ENCODE measurements around the gene CKAP2L.

The CKAP2L gene

GRCh38 chr2:112764071-112765044, at the start of gene CKAP2L:
CKAP2L (minus strand) TSS chr2:112764609; CDS start chr2:112764598, 11 bp downstream.
- peak; percentile 99 for DNase-seq

GRCh38 chr2:112813280-112813966, 49.0 kb upstream of the CKAP2L start:
- DNase-seq: no peak

DNA sequence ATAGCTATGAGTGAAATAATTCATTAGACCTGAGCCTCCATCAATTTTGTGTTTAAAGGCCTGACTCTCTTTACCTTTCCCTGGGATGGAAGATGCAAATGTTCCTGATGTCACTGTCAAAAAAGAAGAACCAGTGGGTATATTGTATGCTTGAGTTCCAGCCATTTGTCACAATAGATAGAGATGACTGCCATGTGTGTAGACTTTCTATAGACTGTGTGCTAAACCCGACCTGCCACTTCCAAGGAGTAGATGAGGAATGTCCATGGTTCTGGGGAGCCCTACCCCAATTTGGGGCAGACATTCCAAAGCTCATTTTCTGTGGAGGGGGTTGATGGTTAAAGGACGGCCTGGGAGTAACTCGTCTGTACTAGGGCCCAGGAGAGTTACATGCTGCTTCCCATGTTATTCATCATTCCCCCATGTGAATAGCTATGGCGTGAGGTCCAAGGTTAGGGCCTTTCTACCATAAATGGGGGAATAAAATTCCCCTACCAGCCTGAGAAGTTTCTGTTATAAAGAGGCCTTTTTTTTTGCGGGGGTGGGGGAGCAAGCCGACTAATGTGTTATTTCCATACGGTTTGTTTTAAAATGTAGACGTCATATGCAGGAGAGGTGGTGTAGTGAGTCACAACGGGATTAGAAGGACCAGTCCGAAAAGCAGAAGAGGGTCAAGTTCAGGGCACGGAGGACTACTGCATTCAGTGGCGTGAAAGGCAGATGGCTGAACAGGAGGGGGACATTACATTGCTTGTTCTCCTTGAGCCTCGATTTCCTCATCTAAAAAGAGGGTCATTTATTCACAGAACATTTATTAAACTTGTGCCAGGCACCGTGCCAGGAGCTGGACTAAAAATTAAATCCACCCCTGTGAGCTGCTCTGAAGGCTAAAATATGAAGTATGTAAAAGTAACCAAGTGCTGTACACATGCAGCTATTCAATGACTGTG, 48.2 kb upstream of the CKAP2L start:
- no peak for DNase-seq

- no peak for DNase-seq
These were observed 47.5 kb upstream of the CKAP2L start for GRCh38 chr2:112811841-112812306.

DNA sequence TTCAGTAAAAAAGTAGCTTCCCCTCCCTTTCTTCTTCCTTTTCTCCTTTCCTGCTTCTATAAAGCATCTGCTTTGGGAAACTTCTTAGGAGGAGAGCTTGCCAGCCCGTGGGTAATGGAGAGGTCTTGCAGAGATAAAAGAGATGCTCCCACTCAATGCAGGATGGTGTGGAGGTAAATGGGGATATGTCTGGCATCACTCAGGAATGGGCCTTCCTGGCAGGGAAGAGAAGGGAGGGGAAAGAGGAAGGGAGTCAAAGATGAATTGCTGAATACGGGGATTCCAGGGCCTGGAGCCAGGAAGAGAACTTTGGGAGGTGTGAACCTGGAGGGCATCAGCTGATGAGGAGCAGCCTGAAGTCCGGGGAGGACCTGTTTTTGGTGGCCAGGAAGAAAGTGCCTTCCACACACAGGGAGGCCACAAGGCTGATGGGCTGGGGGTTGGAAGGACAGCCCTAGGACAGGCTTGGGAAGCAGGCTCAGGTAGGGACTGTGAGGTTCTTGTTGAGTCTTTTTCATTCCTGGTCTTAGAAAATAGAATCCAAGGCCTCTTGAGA, 46.9 kb upstream of the CKAP2L start:
- DNase-seq: no peak

GRCh38 chr2:112809112-112809511, 44.7 kb upstream of the CKAP2L start:
- DNase-seq: no peak

- no peak for DNase-seq
These were observed 42.9 kb upstream of the CKAP2L start for GRCh38 chr2:112807233-112807807.

GRCh38 chr2:112805542-112805941, 41.1 kb upstream of the CKAP2L start:
- DNase-seq: no peak

- DNase-seq: no peak
These were observed 39.5 kb upstream of the CKAP2L start for GRCh38 chr2:112803691-112804521.

DNA sequence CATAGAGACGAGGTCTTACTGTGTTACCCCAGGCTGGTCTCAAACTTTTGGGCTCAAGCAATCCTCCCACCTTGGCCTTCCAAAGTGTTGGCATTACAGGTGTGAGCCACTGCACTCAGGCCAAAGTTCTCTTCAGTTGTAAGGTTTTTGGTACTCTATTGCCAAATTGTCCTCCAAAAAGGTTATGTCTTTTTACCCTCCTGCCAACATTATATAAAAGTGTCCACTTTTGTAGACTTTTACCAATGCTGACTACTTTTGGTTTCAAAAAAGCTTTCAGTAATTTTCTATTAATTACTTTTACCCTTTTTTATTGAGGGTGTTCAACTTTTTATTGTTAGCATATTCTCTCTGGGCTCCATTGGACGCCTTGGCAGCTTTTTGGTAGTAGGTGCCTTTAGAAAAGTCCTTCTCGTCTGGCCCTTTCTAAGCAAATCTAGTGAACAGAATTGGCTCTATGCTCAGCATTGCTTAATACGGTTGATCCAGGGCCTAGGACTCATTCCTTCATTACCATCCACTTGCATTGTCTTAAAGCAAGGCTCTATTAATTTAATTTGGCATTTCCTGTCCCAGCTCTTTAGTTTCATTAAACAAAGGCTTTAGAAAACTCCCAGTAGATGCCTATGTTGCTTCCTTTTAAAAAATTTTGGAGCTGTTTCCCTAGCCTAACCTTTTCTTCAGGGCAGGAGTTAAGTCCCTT, 36.6 kb upstream of the CKAP2L start:
- no peak for DNase-seq

- DNase-seq: no peak
These were observed 34.9 kb upstream of the CKAP2L start for GRCh38 chr2:112798979-112799975.

GRCh38 chr2:112796486-112796885, 32.1 kb upstream of the CKAP2L start:
- DNase-seq: no peak

- peak; percentile 89 for DNase-seq
These were observed 31.4 kb upstream of the CKAP2L start for GRCh38 chr2:112795774-112796173.

- no peak for DNase-seq
These were observed 30.4 kb upstream of the CKAP2L start for GRCh38 chr2:112794841-112795240.

- DNase-seq: no peak
These were observed 29.8 kb upstream of the CKAP2L start for GRCh38 chr2:112794131-112794733.

DNA sequence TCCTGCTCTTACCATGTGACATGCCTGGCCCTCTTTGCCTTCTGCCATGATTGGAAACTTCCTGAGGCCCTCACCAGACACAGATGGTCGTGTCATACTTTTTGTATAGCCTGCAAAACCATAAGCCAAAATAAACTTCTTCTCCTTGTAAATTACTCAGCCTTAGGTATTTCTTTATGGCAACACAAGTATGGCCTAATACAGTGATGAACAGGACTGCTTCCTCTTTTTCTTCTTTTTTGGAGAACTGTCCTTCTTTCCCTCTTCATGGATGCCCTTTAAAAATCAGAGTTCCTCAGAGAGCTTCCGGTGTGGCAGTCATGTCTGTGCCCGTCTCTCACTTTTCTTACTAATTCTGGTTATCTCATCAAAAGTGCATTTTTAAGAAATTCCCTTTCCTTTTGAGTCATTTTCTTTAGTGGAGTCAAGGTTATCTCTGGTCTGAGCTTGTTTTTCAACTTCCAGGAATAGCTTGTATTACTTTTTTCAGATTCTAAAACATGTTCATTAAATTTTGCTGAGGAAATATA, 29.1 kb upstream of the CKAP2L start:
- DNase-seq: no peak

- DNase-seq: no peak
These were observed 28.0 kb upstream of the CKAP2L start for GRCh38 chr2:112792419-112792818.

DNA sequence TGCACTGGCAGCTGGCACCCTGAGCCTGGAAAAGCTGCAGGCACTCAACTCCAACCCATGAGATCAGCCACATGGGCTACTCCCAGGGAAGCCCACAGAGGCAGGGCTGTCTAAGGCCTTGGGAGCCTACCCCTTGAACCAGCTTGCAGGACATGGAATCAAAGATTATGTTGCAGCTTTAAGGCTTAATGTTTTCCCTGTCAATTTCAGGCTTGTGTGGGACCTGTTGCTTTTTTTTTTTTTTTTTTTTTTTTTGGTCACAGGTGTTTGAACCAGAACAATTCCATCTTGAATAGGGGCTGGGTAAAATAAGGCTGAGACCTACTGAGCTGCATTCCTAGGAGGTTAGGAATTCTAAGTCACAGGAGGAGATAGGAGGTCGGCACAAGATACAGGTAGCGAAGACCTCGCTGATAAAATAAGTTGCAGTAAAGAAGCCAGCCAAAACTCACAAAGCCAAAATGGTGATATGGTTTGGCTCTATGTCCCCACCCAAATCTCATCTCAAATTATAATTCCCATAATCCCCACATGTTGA, 27.4 kb upstream of the CKAP2L start:
- no peak for DNase-seq

Data from islet precursor cell (in vitro differentiated cells).